ENCODE results near the gene RNF167. TPM values are rescaled to one million over a fixed set of nuclear protein-coding genes. Genes with fewer than 3 reads are reported as not detected.

The RNF167 gene
- total RNA-seq, 1 experiment from 2014 or later, result 105 TPM

DNA sequence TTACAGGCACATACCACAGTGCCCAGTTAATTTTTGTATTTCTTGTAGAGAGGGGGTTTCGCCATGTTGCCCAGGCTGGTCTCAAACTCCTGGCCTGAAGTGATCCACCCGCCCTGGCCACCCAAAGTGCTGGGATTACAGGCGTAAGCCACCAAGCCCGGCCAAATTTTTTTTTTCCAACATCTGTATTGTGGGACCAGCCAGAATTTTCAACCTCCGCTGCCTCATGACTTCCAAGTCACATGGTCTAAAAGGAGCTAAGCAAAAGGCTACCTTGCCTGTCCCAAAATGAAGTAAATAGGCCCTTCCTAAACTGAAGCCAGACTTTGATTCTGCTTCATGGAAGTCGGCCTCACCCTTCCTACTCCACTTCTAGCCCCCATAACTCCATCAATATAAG, 31.8 kb downstream of the RNF167 start:
- H2AFZ ChIP-seq (ENCODE audit: low read depth, low read length, poor library complexity, severe bottlenecking), result no peak overlapping the region
- H3K9me3 ChIP-seq (ENCODE audit: control insufficient read depth in 1 of 2, insufficient read depth in 1 of 2, low read depth in 1 of 2, low read length in 2 of 2), result no peaks in the 10 kb centered on the region
- H3K4me3 ChIP-seq (replicated peaks in 1 of 2; ENCODE audit: low read depth in 1 of 2, low read length in 2 of 2), result no peak overlapping the region
- BruUV-seq (replicated peaks), result no TSS peak
- no peaks in the 10 kb centered on the region for H4K20me1 ChIP-seq (ENCODE audit: insufficient read depth)
- DNase-seq (ENCODE audit: low read depth, low spot score) (no peak), ATAC-seq (no peak)
- intact Hi-C loops (cut with micrococcal nuclease), result no loop called here
- POLR2A ChIA-PET, result no interaction called here
- H3K27me3 ChIP-seq (ENCODE audit: insufficient read depth, low read length), result no peaks in the 10 kb centered on the region
- no peak overlapping the region for H3K9ac ChIP-seq (ENCODE audit: low read length)
- no peak for TF ChIP-seq EZH2phosphoT487 (IDR thresholded peaks at IDR 0.05; ENCODE audit: borderline replicate concordance)
- no peak for TF ChIP-seq SRF (IDR thresholded peaks at IDR 0.05; ENCODE audit: low read depth)
- no peak for TF ChIP-seq ELF1 (IDR thresholded peaks at IDR 0.05; ENCODE audit: borderline replicate concordance, low read depth)
- TF ChIP-seq CBX3 (IDR thresholded peaks at IDR 0.05; ENCODE audit: low read depth), result no peak
- no peak for TF ChIP-seq ZFX (IDR thresholded peaks at IDR 0.05)
- no peak for TF ChIP-seq EGR1 (IDR thresholded peaks at IDR 0.05; ENCODE audit: low read depth)
- TF ChIP-seq POLR2A (IDR thresholded peaks at IDR 0.05; ENCODE audit: borderline replicate concordance, extremely low read depth, insufficient read depth, insufficient read length), result no peak
- TF ChIP-seq EZH2 (IDR thresholded peaks at IDR 0.05), result no peak
- no peak for TF ChIP-seq ZNF274 (IDR thresholded peaks at IDR 0.05; ENCODE audit: low read depth, low read length)
- TF ChIP-seq, protein P1, sequence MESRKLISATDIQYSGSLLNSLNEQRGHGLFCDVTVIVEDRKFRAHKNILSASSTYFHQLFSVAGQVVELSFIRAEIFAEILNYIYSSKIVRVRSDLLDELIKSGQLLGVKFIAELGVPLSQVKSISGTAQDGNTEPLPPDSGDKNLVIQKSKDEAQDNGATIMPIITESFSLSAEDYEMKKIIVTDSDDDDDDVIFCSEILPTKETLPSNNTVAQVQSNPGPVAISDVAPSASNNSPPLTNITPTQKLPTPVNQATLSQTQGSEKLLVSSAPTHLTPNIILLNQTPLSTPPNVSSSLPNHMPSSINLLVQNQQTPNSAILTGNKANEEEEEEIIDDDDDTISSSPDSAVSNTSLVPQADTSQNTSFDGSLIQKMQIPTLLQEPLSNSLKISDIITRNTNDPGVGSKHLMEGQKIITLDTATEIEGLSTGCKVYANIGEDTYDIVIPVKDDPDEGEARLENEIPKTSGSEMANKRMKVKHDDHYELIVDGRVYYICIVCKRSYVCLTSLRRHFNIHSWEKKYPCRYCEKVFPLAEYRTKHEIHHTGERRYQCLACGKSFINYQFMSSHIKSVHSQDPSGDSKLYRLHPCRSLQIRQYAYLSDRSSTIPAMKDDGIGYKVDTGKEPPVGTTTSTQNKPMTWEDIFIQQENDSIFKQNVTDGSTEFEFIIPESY (IDR thresholded peaks at IDR 0.05; ENCODE audit: extremely low read depth, insufficient replicate concordance, low read length), result no peak
- no peak for TF ChIP-seq FOSL1 (IDR thresholded peaks at IDR 0.05; ENCODE audit: low read depth)
- TF ChIP-seq CEBPB (IDR thresholded peaks at IDR 0.05; ENCODE audit: low read depth), result no peak
- no peak for TF ChIP-seq POLR2AphosphoS5 (IDR thresholded peaks at IDR 0.05; ENCODE audit: low read depth, low read length)
- no peak for TF ChIP-seq ATF3 (IDR thresholded peaks at IDR 0.05)
- TF ChIP-seq SP1 (IDR thresholded peaks at IDR 0.05; ENCODE audit: low read depth), result no peak
- TF ChIP-seq TCF7L2 (IDR thresholded peaks at IDR 0.05; ENCODE audit: borderline replicate concordance, extremely low read depth, insufficient read depth, insufficient read length), result no peak
- TF ChIP-seq RAD21 (IDR thresholded peaks at IDR 0.05; ENCODE audit: low read depth), result no peak
- TF ChIP-seq MAX (IDR thresholded peaks at IDR 0.05), result no peak
- TF ChIP-seq, protein P2, sequence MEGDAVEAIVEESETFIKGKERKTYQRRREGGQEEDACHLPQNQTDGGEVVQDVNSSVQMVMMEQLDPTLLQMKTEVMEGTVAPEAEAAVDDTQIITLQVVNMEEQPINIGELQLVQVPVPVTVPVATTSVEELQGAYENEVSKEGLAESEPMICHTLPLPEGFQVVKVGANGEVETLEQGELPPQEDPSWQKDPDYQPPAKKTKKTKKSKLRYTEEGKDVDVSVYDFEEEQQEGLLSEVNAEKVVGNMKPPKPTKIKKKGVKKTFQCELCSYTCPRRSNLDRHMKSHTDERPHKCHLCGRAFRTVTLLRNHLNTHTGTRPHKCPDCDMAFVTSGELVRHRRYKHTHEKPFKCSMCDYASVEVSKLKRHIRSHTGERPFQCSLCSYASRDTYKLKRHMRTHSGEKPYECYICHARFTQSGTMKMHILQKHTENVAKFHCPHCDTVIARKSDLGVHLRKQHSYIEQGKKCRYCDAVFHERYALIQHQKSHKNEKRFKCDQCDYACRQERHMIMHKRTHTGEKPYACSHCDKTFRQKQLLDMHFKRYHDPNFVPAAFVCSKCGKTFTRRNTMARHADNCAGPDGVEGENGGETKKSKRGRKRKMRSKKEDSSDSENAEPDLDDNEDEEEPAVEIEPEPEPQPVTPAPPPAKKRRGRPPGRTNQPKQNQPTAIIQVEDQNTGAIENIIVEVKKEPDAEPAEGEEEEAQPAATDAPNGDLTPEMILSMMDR (IDR thresholded peaks at IDR 0.05 in 2 of 3, conservative IDR thresholded peaks at IDR 0.05 in 1 of 3; ENCODE audit: borderline replicate concordance in 1 of 3, insufficient read depth in 1 of 3, low read depth in 2 of 3, low read length in 2 of 3), result no peak
- TF ChIP-seq JUND (IDR thresholded peaks at IDR 0.05), result no peak
- peaks cover 14 to 22% of the 10 kb centered on the region in 2 experiments for H3K4me1 ChIP-seq (ENCODE audit: control insufficient read depth in 1 of 2, insufficient read depth in 2 of 2, low read length in 2 of 2)
- peaks cover 5% of the 10 kb centered on the region; the same call in 1 of the 2 replicates for H3K79me2 ChIP-seq (ENCODE audit: insufficient read depth, low read length)
- no peak overlapping the region for H3K27ac ChIP-seq (ENCODE audit: low read depth, low read length)
- RAD21 ChIA-PET (ENCODE audit: low non-redundant PET in 1 of 2, low total read pairs in 2 of 2, uncharacterized antibody in 2 of 2, unreplicated experiment in 2 of 2), result no interaction called here
- H3K9me2 ChIP-seq (ENCODE audit: insufficient read depth), result no peaks in the 10 kb centered on the region
- CTCF ChIA-PET, result no interaction called here
- no peak overlapping the region for H3K4me2 ChIP-seq (ENCODE audit: low read length)
- peaks cover 4 to 13% of the 10 kb centered on the region in 2 experiments; a peak in 2 of 4 replicates for H3K36me3 ChIP-seq (ENCODE audit: control insufficient read depth in 1 of 2, insufficient read depth in 2 of 2, low read length in 2 of 2)
